A549 (cell line): ENCODE measurements around the gene RUSF1. TPM values are rescaled to one million over a fixed set of nuclear protein-coding genes. Genes with fewer than 3 reads are reported as not detected.

ENCODE experiments used
- ATAC-seq, 2 experiments: fragments of 200-7000 bp in 1 of 2; fragments of >200 bp in 1 of 2; cut with Nextera tagmentation in 1 of 2; cut with Tn5 transposase in 1 of 2; 3 replicates each; pipeline versions ENCODE4 v1.8.0 to v1.9.1; 2018 to 2020; ENCODE audit warnings: mild to moderate bottlenecking in 1 of 2, moderate library complexity in 1 of 2
- CTCF ChIA-PET: fragments of 300-600 bp; sonication (Branson Sonifier 250); formaldehyde crosslinking; extraction: SDS; loops from one replicate; lab custom pipeline; 2021; ENCODE audit warnings: antibody characterized with exemption, inconsistent platforms; lab: Yijun Ruan, JAX
- POLR2A ChIA-PET: fragments of 350-600 bp; formaldehyde crosslinking; extraction: SDS; loops from one replicate; lab custom pipeline; 2021; ENCODE audit warnings: antibody characterized with exemption, inconsistent platforms; lab: Yijun Ruan, JAX
- DNase-seq, 2 experiments: peaks; one replicate each; pipeline versions ENCODE4 v3.0.0 to v3.0.0-alpha.2; 2011 to 2016; ENCODE audit warnings: low read depth in 1 of 2, low spot score in 1 of 2
- FAIRE-seq: peaks from 2 replicates; lab custom pipeline; 2011; peaks lifted over from hg19 to GRCh38; lab: Jason Lieb, UNC
- H3K27ac ChIP-seq, 2 experiments: fragments of >200 bp; sonication (Bioruptor Twin); formaldehyde crosslinking; 3 replicates each; pipeline ENCODE4 v1.5.1; 2016 to 2017
- H3K4me1 ChIP-seq: fragments of >200 bp; sonication (Bioruptor Twin); formaldehyde crosslinking; 3 replicates; pipeline ENCODE4 v1.6.1; 2016
- H3K4me2 ChIP-seq: fragments of >200 bp; sonication (Bioruptor Twin); formaldehyde crosslinking; 3 replicates; pipeline ENCODE4 v1.6.1; 2016
- H3K4me3 ChIP-seq: fragments of >200 bp; sonication (Bioruptor Twin); formaldehyde crosslinking; 3 replicates; pipeline ENCODE4 v1.5.1; 2016
- H3K9me3 ChIP-seq: fragments of >200 bp; sonication (Bioruptor Twin); formaldehyde crosslinking; 3 replicates; pipeline ENCODE4 v1.6.1; 2016
- CBX8 ChIP-seq: fragments of 200-600 bp; sonication (generic); IDR thresholded peaks from 2 replicates; pipeline ENCODE4 v1.6.1; 2016
- CHD4 ChIP-seq: fragments of 200-600 bp; sonication (generic); IDR thresholded peaks from 2 replicates; pipeline ENCODE4 v1.6.1; 2016; ENCODE audit warnings: antibody characterized with exemption, mild to moderate bottlenecking, borderline replicate concordance
- EP300 ChIP-seq, 2 experiments: fragments of >200 bp; sonication (Bioruptor Twin); formaldehyde crosslinking; IDR thresholded peaks; 2 replicates in 1 of 2; 3 replicates in 1 of 2; pipeline ENCODE4 v1.6.1; 2016 to 2017
- ESRRA ChIP-seq: fragments of 150-350 bp; IDR thresholded peaks from 2 replicates; pipeline ENCODE4 v1.6.1; 2014; ENCODE audit warnings: mild to moderate bottlenecking, low read length, borderline replicate concordance
- FOSB ChIP-seq: fragments of 250-450 bp; sonication (Bioruptor Pico); IDR thresholded peaks from 2 replicates; pipeline ENCODE4 v1.5.0; 2020; ENCODE audit warnings: mild to moderate bottlenecking, moderate library complexity
- GATA3 ChIP-seq: IDR thresholded peaks from 2 replicates; pipeline ENCODE4 v1.6.1; 2012; ENCODE audit warnings: borderline replicate concordance
- HDAC2 ChIP-seq: fragments of 200-600 bp; sonication (generic); IDR thresholded peaks from 2 replicates; pipeline ENCODE4 v1.6.1; 2016
- HOXB13 ChIP-seq: fragments of 250-450 bp; sonication (Bioruptor Pico); IDR thresholded peaks from 2 replicates; pipeline ENCODE4 v1.5.0; 2020; ENCODE audit warnings: low read depth, mild to moderate bottlenecking, moderate library complexity
- JUN ChIP-seq, 2 experiments: fragments of >200 bp; sonication (Bioruptor Twin); formaldehyde crosslinking; IDR thresholded peaks; 2 replicates in 1 of 2; 3 replicates in 1 of 2; pipeline ENCODE4 v1.6.1; 2016 to 2017
- JUNB ChIP-seq: fragments of >200 bp; sonication (Bioruptor Twin); formaldehyde crosslinking; IDR thresholded peaks from 2 replicates; pipeline ENCODE4 v1.6.1; 2016
- KDM1A ChIP-seq: fragments of 200-600 bp; sonication (generic); IDR thresholded peaks from 2 replicates; pipeline ENCODE4 v1.6.1; 2016; ENCODE audit warnings: low read depth, mild to moderate bottlenecking
- MAZ ChIP-seq: fragments of 150-350 bp; IDR thresholded peaks from 2 replicates; pipeline ENCODE4 v1.6.1; 2014; ENCODE audit warnings: antibody characterized with exemption, low read depth, low read length, borderline replicate concordance
- NFE2L2 ChIP-seq: fragments of 150-350 bp; conservative IDR thresholded peaks from 2 replicates; pipeline ENCODE4 v1.6.1; 2014; ENCODE audit warnings: low read length
- PHF8 ChIP-seq: fragments of 200-600 bp; sonication (generic); IDR thresholded peaks from 2 replicates; pipeline ENCODE4 v1.6.1; 2016; ENCODE audit warnings: low read depth, mild to moderate bottlenecking, antibody characterized with exemption, moderate library complexity, borderline replicate concordance
- POLR2AphosphoS2 ChIP-seq: conservative IDR thresholded peaks from 2 replicates; pipeline ENCODE4 v1.6.1; 2012; ENCODE audit warnings: low read length, improper control_type of control experiment, inconsistent platforms
- RAD21 ChIP-seq, 2 experiments: fragments of >200 bp in 1 of 2; sonication (Bioruptor Twin) in 1 of 2; formaldehyde crosslinking in 1 of 2; IDR thresholded peaks in 1 of 2; conservative IDR thresholded peaks in 1 of 2; 2 replicates in 1 of 2; 3 replicates in 1 of 2; pipeline ENCODE4 v1.6.1; 2012 to 2018; ENCODE audit warnings: inconsistent platforms in 1 of 2
- RARB ChIP-seq: fragments of 250-450 bp; sonication (Bioruptor Pico); IDR thresholded peaks from 2 replicates; pipeline ENCODE4 v1.8.0; 2021; ENCODE audit warnings: mild to moderate bottlenecking, moderate library complexity
- TP53 ChIP-seq: fragments of 250-450 bp; sonication (Bioruptor Pico); IDR thresholded peaks from 2 replicates; pipeline ENCODE4 v1.5.0; 2021; ENCODE audit warnings: mild to moderate bottlenecking, moderate library complexity
- ZNF302 ChIP-seq: fragments of 250-450 bp; sonication (Bioruptor Pico); IDR thresholded peaks from 2 replicates; pipeline ENCODE4 v1.9.0; 2021; ENCODE audit warnings: inconsistent platforms, mild to moderate bottlenecking, moderate library complexity
- WGBS: methylation state at CpG from one replicate; pipeline ENCODE4 v1.1.6; 2017; ENCODE audit errors: missing lambda C conversion rate; 5-methylcytosine and 5-hydroxymethylcytosine counted together
- polyA plus RNA-seq, 4 experiments: library from polyadenylated mRNA; depleted of rRNA in 3 of 4; stranded (reverse); fragments of >200 nt; fragmentation: RNase III in 1 of 4; extraction: RNeasy Plus Mini Kit Qiagen cat#74134 plus additional on column Dnase treatment in 1 of 4; gene quantifications; 2 replicates in 3 of 4; 3 replicates in 1 of 4; pipeline ENCODE4 v1.2.3, GENCODE V29; 2011 to 2017
- TF ChIP-seq, protein P1 (sequence below): fragments of >200 bp; sonication (Bioruptor Twin); formaldehyde crosslinking; IDR thresholded peaks from 3 replicates; pipeline ENCODE4 v1.5.1; 2016
- TF ChIP-seq, protein P2 (sequence below): fragments of >200 bp; sonication (Bioruptor Twin); formaldehyde crosslinking; IDR thresholded peaks from 2 replicates; pipeline ENCODE4 v1.6.1; 2016
- TF ChIP-seq, protein P3 (sequence below): fragments of >200 bp; sonication (Bioruptor Twin); formaldehyde crosslinking; IDR thresholded peaks from 3 replicates; pipeline ENCODE4 v1.6.1; 2016
- TF ChIP-seq, protein P4 (sequence below): fragments of 450-650 bp; IDR thresholded peaks from 2 replicates; pipeline ENCODE4 v1.6.1; 2014; ENCODE audit warnings: antibody characterized with exemption

The RUSF1 gene
- polyA plus RNA-seq, 2 of the 4 experiments (the other 2 are of a cell fraction) = 27.8 to 35.3 TPM

GRCh38 chr16:31465788-31466370 lies 42.3 kb downstream of the RUSF1 start:
- H3K4me1 ChIP-seq = peaks cover 2% of the 10 kb centered on the region; the same call in 1 of the 3 replicates
- no peaks in the 10 kb centered on the region for H3K9me3 ChIP-seq
- FAIRE-seq (no peak), DNase-seq (no peak), ATAC-seq (no peak)
- H3K27ac ChIP-seq = no peak overlapping the region
- TF ChIP-seq RAD21 (conservative IDR thresholded peaks at IDR 0.05 in 1 of 2, IDR thresholded peaks at IDR 0.05 in 1 of 2) (no peak), PHF8 (no peak), ZNF302 (no peak), CHD4 (no peak), POLR2AphosphoS2 (no peak), JUNB (no peak), RARB (CRISPR knock-in tag) (no peak), NFE2L2 (no peak), ESRRA (no peak), FOSB (CRISPR knock-in tag) (no peak)
- TF ChIP-seq, protein P1, sequence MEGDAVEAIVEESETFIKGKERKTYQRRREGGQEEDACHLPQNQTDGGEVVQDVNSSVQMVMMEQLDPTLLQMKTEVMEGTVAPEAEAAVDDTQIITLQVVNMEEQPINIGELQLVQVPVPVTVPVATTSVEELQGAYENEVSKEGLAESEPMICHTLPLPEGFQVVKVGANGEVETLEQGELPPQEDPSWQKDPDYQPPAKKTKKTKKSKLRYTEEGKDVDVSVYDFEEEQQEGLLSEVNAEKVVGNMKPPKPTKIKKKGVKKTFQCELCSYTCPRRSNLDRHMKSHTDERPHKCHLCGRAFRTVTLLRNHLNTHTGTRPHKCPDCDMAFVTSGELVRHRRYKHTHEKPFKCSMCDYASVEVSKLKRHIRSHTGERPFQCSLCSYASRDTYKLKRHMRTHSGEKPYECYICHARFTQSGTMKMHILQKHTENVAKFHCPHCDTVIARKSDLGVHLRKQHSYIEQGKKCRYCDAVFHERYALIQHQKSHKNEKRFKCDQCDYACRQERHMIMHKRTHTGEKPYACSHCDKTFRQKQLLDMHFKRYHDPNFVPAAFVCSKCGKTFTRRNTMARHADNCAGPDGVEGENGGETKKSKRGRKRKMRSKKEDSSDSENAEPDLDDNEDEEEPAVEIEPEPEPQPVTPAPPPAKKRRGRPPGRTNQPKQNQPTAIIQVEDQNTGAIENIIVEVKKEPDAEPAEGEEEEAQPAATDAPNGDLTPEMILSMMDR = no peak
- TF ChIP-seq, protein P2, sequence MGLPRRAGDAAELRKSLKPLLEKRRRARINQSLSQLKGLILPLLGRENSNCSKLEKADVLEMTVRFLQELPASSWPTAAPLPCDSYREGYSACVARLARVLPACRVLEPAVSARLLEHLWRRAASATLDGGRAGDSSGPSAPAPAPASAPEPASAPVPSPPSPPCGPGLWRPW = no peak
- WGBS = 88% methylated on average over 20 of the region's 20 CpGs
- no peak overlapping the region for H3K4me2 ChIP-seq
- H3K4me3 ChIP-seq = no peak overlapping the region
- ChIA-PET POLR2A (no interaction called here), CTCF (no interaction called here)

- 94% methylated on average over 17 of the region's 17 CpGs for WGBS
- Histone ChIP-seq H3K4me2 (no peak overlapping the region), H3K4me1 (peaks cover 4% of the 10 kb centered on the region; the same call in 2 of the 3 replicates), H3K27ac (no peak overlapping the region), H3K4me3 (no peak overlapping the region), H3K9me3 (no peaks in the 10 kb centered on the region)
- FAIRE-seq = no peak
- no peak for DNase-seq
- ChIA-PET CTCF (no interaction called here), POLR2A (no interaction called here)
- no peak for TF ChIP-seq MAZ
- TF ChIP-seq, protein P3, sequence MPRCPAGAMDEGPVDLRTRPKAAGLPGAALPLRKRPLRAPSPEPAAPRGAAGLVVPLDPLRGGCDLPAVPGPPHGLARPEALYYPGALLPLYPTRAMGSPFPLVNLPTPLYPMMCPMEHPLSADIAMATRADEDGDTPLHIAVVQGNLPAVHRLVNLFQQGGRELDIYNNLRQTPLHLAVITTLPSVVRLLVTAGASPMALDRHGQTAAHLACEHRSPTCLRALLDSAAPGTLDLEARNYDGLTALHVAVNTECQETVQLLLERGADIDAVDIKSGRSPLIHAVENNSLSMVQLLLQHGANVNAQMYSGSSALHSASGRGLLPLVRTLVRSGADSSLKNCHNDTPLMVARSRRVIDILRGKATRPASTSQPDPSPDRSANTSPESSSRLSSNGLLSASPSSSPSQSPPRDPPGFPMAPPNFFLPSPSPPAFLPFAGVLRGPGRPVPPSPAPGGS = no peak
- TF ChIP-seq EP300 (IDR thresholded peaks at IDR 0.05) = no peak
- TF ChIP-seq TP53 (CRISPR knock-in tag) = no peak
- no peak for TF ChIP-seq JUN (IDR thresholded peaks at IDR 0.05)
- TF ChIP-seq RAD21 (conservative IDR thresholded peaks at IDR 0.05 in 1 of 2, IDR thresholded peaks at IDR 0.05 in 1 of 2) = no peak
- TF ChIP-seq KDM1A = no peak
- TF ChIP-seq CBX8 = no peak
- TF ChIP-seq HDAC2 = no peak
- no peak for TF ChIP-seq HOXB13 (CRISPR knock-in tag)
- TF ChIP-seq JUNB = no peak
- no peak for TF ChIP-seq GATA3
- TF ChIP-seq, protein P4, sequence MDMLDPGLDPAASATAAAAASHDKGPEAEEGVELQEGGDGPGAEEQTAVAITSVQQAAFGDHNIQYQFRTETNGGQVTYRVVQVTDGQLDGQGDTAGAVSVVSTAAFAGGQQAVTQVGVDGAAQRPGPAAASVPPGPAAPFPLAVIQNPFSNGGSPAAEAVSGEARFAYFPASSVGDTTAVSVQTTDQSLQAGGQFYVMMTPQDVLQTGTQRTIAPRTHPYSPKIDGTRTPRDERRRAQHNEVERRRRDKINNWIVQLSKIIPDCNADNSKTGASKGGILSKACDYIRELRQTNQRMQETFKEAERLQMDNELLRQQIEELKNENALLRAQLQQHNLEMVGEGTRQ = no peak
- no peak for TF ChIP-seq RARB (CRISPR knock-in tag)
- no peak for ATAC-seq
These were observed 43.4 kb downstream of the RUSF1 start for GRCh38 chr16:31464781-31465260.
